ENCODE measurements around the gene NNAT. TPM values are rescaled to one million over a fixed set of nuclear protein-coding genes. Genes with fewer than 3 reads are reported as not detected.
A peak's percentile ranks its signal among the peaks of the same experiment; 100 is the strongest.

Gene NNAT
- total RNA-seq, 2 donors from 2014 or later = 0.78 to 2.6 TPM

DNA sequence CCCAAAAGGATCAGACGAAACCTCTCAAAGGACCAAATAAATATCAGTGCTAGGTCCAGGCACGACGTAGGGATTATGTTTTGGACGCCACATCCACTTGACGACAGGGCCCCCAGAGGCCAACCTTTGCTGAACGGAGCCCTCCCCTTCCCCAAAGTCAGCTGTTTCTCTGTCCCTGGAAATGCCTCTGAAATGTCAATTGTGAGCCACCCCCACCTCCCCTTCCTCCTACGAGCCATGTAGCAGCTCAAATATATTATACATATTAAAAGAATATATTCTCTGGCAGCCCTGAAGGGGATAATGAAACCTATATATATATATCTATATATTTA lies 46.2 kb downstream of the NNAT start:
- H3K36me3 ChIP-seq = no peaks in the 10 kb centered on the region
- H3K27ac ChIP-seq = no peak overlapping the region
- TF ChIP-seq, protein P1, sequence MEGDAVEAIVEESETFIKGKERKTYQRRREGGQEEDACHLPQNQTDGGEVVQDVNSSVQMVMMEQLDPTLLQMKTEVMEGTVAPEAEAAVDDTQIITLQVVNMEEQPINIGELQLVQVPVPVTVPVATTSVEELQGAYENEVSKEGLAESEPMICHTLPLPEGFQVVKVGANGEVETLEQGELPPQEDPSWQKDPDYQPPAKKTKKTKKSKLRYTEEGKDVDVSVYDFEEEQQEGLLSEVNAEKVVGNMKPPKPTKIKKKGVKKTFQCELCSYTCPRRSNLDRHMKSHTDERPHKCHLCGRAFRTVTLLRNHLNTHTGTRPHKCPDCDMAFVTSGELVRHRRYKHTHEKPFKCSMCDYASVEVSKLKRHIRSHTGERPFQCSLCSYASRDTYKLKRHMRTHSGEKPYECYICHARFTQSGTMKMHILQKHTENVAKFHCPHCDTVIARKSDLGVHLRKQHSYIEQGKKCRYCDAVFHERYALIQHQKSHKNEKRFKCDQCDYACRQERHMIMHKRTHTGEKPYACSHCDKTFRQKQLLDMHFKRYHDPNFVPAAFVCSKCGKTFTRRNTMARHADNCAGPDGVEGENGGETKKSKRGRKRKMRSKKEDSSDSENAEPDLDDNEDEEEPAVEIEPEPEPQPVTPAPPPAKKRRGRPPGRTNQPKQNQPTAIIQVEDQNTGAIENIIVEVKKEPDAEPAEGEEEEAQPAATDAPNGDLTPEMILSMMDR (IDR thresholded peaks at IDR 0.05) = no peak
- peaks cover 0 to 7% of the 10 kb centered on the region in 2 donors for H3K4me1 ChIP-seq
- DNase-seq (ENCODE audit: low spot score) = no peak
- no peaks in the 10 kb centered on the region for H3K9me3 ChIP-seq
- no peak overlapping the region for H3K4me3 ChIP-seq
- H3K27me3 ChIP-seq = no peaks in the 10 kb centered on the region

- no peaks in the 10 kb centered on the region for H3K9me3 ChIP-seq
- DNase-seq (ENCODE audit: low spot score) = peak; percentile 32
- no peak overlapping the region for H3K27ac ChIP-seq
- H3K4me3 ChIP-seq = no peak overlapping the region
- no peaks in the 10 kb centered on the region for H3K36me3 ChIP-seq
- TF ChIP-seq, protein P1 (IDR thresholded peaks at IDR 0.05) = no peak
- no peaks in the 10 kb centered on the region for H3K27me3 ChIP-seq
- H3K4me1 ChIP-seq = peaks cover 0 to 7% of the 10 kb centered on the region in 2 donors
Measured at GRCh38 chr20:37567671-37568588, 46.9 kb downstream of the NNAT start.

GRCh38 chr20:37570419-37570818 lies 49.4 kb downstream of the NNAT start:
- no peak overlapping the region for H3K27ac ChIP-seq
- no peak overlapping the region for H3K4me3 ChIP-seq
- no peak for DNase-seq (ENCODE audit: low spot score)
- no peaks in the 10 kb centered on the region for H3K4me1 ChIP-seq
- H3K27me3 ChIP-seq = no peaks in the 10 kb centered on the region
- no peaks in the 10 kb centered on the region for H3K9me3 ChIP-seq
- no peaks in the 10 kb centered on the region for H3K36me3 ChIP-seq
- TF ChIP-seq, protein P1 (IDR thresholded peaks at IDR 0.05) = no peak

- Histone ChIP-seq H3K27ac (no peak overlapping the region), H3K36me3 (no peaks in the 10 kb centered on the region), H3K9me3 (no peaks in the 10 kb centered on the region), H3K4me3 (no peak overlapping the region), H3K27me3 (no peaks in the 10 kb centered on the region), H3K4me1 (no peaks in the 10 kb centered on the region)
- no peak for DNase-seq (ENCODE audit: low spot score)
- TF ChIP-seq, protein P1 (IDR thresholded peaks at IDR 0.05) = no peak
Measured at GRCh38 chr20:37571033-37571432, 50.0 kb downstream of the NNAT start.

Other genes with a start within 250 kb of the NNAT start
- 10 to 100 TPM; 13.1 to 17.8 TPM for gene MANBAL, start 231.6 kb upstream of the NNAT start, total RNA-seq
- 10 to 100 TPM in 1 of 2 donors, 1 to 10 TPM in 1; 6.9 to 14.3 TPM for gene SRC, start 175.1 kb upstream of the NNAT start, total RNA-seq
- 10 to 100 TPM; 66.6 to 78.7 TPM for gene BLCAP, start 6.6 kb downstream of the NNAT start, total RNA-seq
- 10 to 100 TPM; 29.9 to 39.9 TPM for gene CTNNBL1, start 172.8 kb downstream of the NNAT start, total RNA-seq

Data from right atrium auricular region (tissue), 2 donors.